Central memory CD8-positive, alpha-beta T cell (primary cell): ENCODE measurements around the gene CADM2.

Experiments used
- ATAC-seq: fragments of 150-1000 bp; cut with Tn5 transposase; replicated peaks from 2 replicates; pipeline ENCODE4 v1.10.0; 2022; ENCODE audit warnings: mild to moderate bottlenecking, moderate FRiP score, moderate number of reproducible peaks; ENCODE audit not compliant: poor library complexity, severe bottlenecking; ENCODE audit errors: extremely low read depth
- DNase-seq, 2 donors: peaks; one replicate each; pipeline ENCODE4 v3.0.0; 2021; ENCODE audit warnings: low spot score in 2 of 2
- H3K27ac Mint-ChIP-seq: one replicate; pipeline ENCODE4 v1.8.0; 2022; ENCODE audit warnings: low read depth, mild to moderate bottlenecking, moderate library complexity, mixed read lengths
- H3K27me3 Mint-ChIP-seq: one replicate; pipeline ENCODE4 v1.8.0; 2022; ENCODE audit warnings: mixed read lengths
- H3K36me3 Mint-ChIP-seq: one replicate; pipeline ENCODE4 v1.8.0; 2022; ENCODE audit warnings: mild to moderate bottlenecking, moderate library complexity, mixed read lengths; ENCODE audit not compliant: insufficient read depth
- H3K4me1 Mint-ChIP-seq: one replicate; pipeline ENCODE4 v1.8.0; 2022; ENCODE audit warnings: mixed read lengths
- H3K4me3 Mint-ChIP-seq: one replicate; pipeline ENCODE4 v1.8.0; 2022; ENCODE audit warnings: mild to moderate bottlenecking, moderate library complexity, mixed read lengths
- H3K9me3 Mint-ChIP-seq: one replicate; pipeline ENCODE4 v1.8.0; 2022; ENCODE audit warnings: mixed read lengths

Gene CADM2

GRCh38 chr3:85394424-85394823 lies 435.6 kb downstream of the CADM2 start:
- DNase-seq (no peak), ATAC-seq (no peak)
- Mint-ChIP-seq H3K27me3 (no peaks in the 10 kb centered on the region), H3K4me1 (no peaks in the 10 kb centered on the region), H3K9me3 (peaks cover 19% of the 10 kb centered on the region), H3K36me3 (no peaks in the 10 kb centered on the region), H3K27ac (no peak overlapping the region), H3K4me3 (no peak overlapping the region)

- H3K4me3 Mint-ChIP-seq: no peak overlapping the region
Observed at GRCh38 chr3:85397434-85397833, 438.6 kb downstream of the CADM2 start.

GRCh38 chr3:85426121-85426520 lies 467.3 kb downstream of the CADM2 start:
- Mint-ChIP-seq H3K9me3 (peaks cover 24% of the 10 kb centered on the region), H3K27me3 (no peaks in the 10 kb centered on the region), H3K27ac (no peak overlapping the region), H3K36me3 (no peaks in the 10 kb centered on the region), H3K4me1 (no peaks in the 10 kb centered on the region), H3K4me3 (no peak overlapping the region)
- DNase-seq (no peak), ATAC-seq (no peak)

More at GRCh38 chr3:85397434-85397833, 438.6 kb downstream of the CADM2 start:
- H3K4me1 Mint-ChIP-seq: no peaks in the 10 kb centered on the region
- no peak for DNase-seq
- H3K27me3 Mint-ChIP-seq: no peaks in the 10 kb centered on the region
- no peaks in the 10 kb centered on the region for H3K36me3 Mint-ChIP-seq
- no peak for ATAC-seq
- no peak overlapping the region for H3K27ac Mint-ChIP-seq
- H3K9me3 Mint-ChIP-seq: peaks cover 12% of the 10 kb centered on the region

GRCh38 chr3:85427467-85427866 lies 468.7 kb downstream of the CADM2 start:
- no peak for DNase-seq
- H3K27me3 Mint-ChIP-seq: no peaks in the 10 kb centered on the region
- H3K9me3 Mint-ChIP-seq: peaks cover 29% of the 10 kb centered on the region
- H3K4me1 Mint-ChIP-seq: no peaks in the 10 kb centered on the region
- no peak for ATAC-seq
- H3K36me3 Mint-ChIP-seq: no peaks in the 10 kb centered on the region
- H3K4me3 Mint-ChIP-seq: no peak overlapping the region
- no peak overlapping the region for H3K27ac Mint-ChIP-seq

- Mint-ChIP-seq H3K27me3 (no peaks in the 10 kb centered on the region), H3K36me3 (no peaks in the 10 kb centered on the region), H3K4me3 (no peak overlapping the region), H3K9me3 (peaks cover 23% of the 10 kb centered on the region), H3K4me1 (no peaks in the 10 kb centered on the region), H3K27ac (no peak overlapping the region)
- DNase-seq (no peak), ATAC-seq (no peak)
Observed at GRCh38 chr3:85432081-85432480, 473.3 kb downstream of the CADM2 start.

GRCh38 chr3:85433319-85433718 lies 474.5 kb downstream of the CADM2 start:
- H3K36me3 Mint-ChIP-seq: no peaks in the 10 kb centered on the region

GRCh38 chr3:85455561-85456200 lies 496.9 kb downstream of the CADM2 start:
- no peak overlapping the region for H3K4me3 Mint-ChIP-seq

More at GRCh38 chr3:85433319-85433718, 474.5 kb downstream of the CADM2 start:
- no peak for ATAC-seq
- Mint-ChIP-seq H3K4me1 (no peaks in the 10 kb centered on the region), H3K4me3 (no peak overlapping the region), H3K27ac (no peak overlapping the region), H3K27me3 (no peaks in the 10 kb centered on the region), H3K9me3 (peaks cover 23% of the 10 kb centered on the region)
- DNase-seq: no peak

GRCh38 chr3:85474241-85474640 lies 515.5 kb downstream of the CADM2 start:
- Mint-ChIP-seq H3K27ac (no peak overlapping the region), H3K36me3 (no peaks in the 10 kb centered on the region), H3K4me1 (no peaks in the 10 kb centered on the region), H3K9me3 (peaks cover 18% of the 10 kb centered on the region), H3K27me3 (no peaks in the 10 kb centered on the region), H3K4me3 (no peak overlapping the region)
- DNase-seq (no peak), ATAC-seq (no peak)

More at GRCh38 chr3:85455561-85456200, 496.9 kb downstream of the CADM2 start:
- H3K9me3 Mint-ChIP-seq: no peaks in the 10 kb centered on the region
- H3K27me3 Mint-ChIP-seq: no peaks in the 10 kb centered on the region
- no peak overlapping the region for H3K27ac Mint-ChIP-seq
- ATAC-seq (no peak), DNase-seq (no peak)
- H3K4me1 Mint-ChIP-seq: no peaks in the 10 kb centered on the region
- H3K36me3 Mint-ChIP-seq: no peaks in the 10 kb centered on the region

- H3K9me3 Mint-ChIP-seq: peaks cover 11% of the 10 kb centered on the region
- ATAC-seq (no peak), DNase-seq (no peak)
- H3K4me1 Mint-ChIP-seq: no peaks in the 10 kb centered on the region
- H3K27me3 Mint-ChIP-seq: no peaks in the 10 kb centered on the region
- no peak overlapping the region for H3K4me3 Mint-ChIP-seq
- no peaks in the 10 kb centered on the region for H3K36me3 Mint-ChIP-seq
- H3K27ac Mint-ChIP-seq: no peak overlapping the region
Observed at GRCh38 chr3:85475346-85475745, 516.6 kb downstream of the CADM2 start.

GRCh38 chr3:85476891-85477495 lies 518.2 kb downstream of the CADM2 start:
- no peak for ATAC-seq
- Mint-ChIP-seq H3K4me1 (no peaks in the 10 kb centered on the region), H3K27me3 (no peaks in the 10 kb centered on the region), H3K27ac (no peak overlapping the region), H3K36me3 (no peaks in the 10 kb centered on the region), H3K4me3 (no peak overlapping the region), H3K9me3 (peaks cover 11% of the 10 kb centered on the region)
- no peak for DNase-seq

GRCh38 chr3:85481411-85482212 lies 522.8 kb downstream of the CADM2 start:
- no peak overlapping the region for H3K4me3 Mint-ChIP-seq
- ATAC-seq (no peak), DNase-seq (no peak)
- peaks cover 5% of the 10 kb centered on the region for H3K9me3 Mint-ChIP-seq
- H3K27ac Mint-ChIP-seq: no peak overlapping the region
- H3K4me1 Mint-ChIP-seq: no peaks in the 10 kb centered on the region
- no peaks in the 10 kb centered on the region for H3K36me3 Mint-ChIP-seq
- no peaks in the 10 kb centered on the region for H3K27me3 Mint-ChIP-seq

- Mint-ChIP-seq H3K4me1 (no peaks in the 10 kb centered on the region), H3K27ac (no peak overlapping the region), H3K36me3 (no peaks in the 10 kb centered on the region), H3K4me3 (no peak overlapping the region), H3K9me3 (peaks cover 7% of the 10 kb centered on the region), H3K27me3 (no peaks in the 10 kb centered on the region)
- DNase-seq (no peak), ATAC-seq (no peak)
Observed at GRCh38 chr3:85482213-85482490, 523.4 kb downstream of the CADM2 start.

GRCh38 chr3:85483986-85484385 lies 525.2 kb downstream of the CADM2 start:
- Mint-ChIP-seq H3K36me3 (no peaks in the 10 kb centered on the region), H3K27ac (no peak overlapping the region), H3K27me3 (no peaks in the 10 kb centered on the region), H3K4me1 (no peaks in the 10 kb centered on the region), H3K9me3 (peaks cover 11% of the 10 kb centered on the region), H3K4me3 (no peak overlapping the region)
- ATAC-seq (no peak), DNase-seq (no peak)
